ENCODE measurements around the gene GARIN5B.
A peak's percentile ranks its signal among the peaks of the same experiment; 100 is the strongest.
"Not testable (repeated sequence)": the region's sequence is repeated elsewhere in the genome, so short reads cannot be mapped to it uniquely, and the experiment has no call there.

Gene GARIN5B

GRCh38 chr19:55340784-55341147, 22.3 kb downstream of the GARIN5B start:
- H3K4me3 ChIP-seq (ENCODE audit: low read depth, low read length), result peak overlapping the region; percentile 74
- DNase-seq (ENCODE audit: low read depth), result no peak
- TF ChIP-seq CTCF (conservative IDR thresholded peaks at IDR 0.05; ENCODE audit: low read depth, low read length), result peak; percentile 46

- TF ChIP-seq CTCF (conservative IDR thresholded peaks at IDR 0.05; ENCODE audit: low read depth, low read length), result no peak
- no peak for DNase-seq (ENCODE audit: low read depth)
- H3K4me3 ChIP-seq (ENCODE audit: low read depth, low read length), result peak overlapping the region; percentile 74
Observed at GRCh38 chr19:55339889-55340783, 22.9 kb downstream of the GARIN5B start.

- TF ChIP-seq CTCF (conservative IDR thresholded peaks at IDR 0.05; ENCODE audit: low read depth, low read length), result peak; percentile 50
- DNase-seq (ENCODE audit: low read depth), result peak; percentile 100
Observed at GRCh38 chr19:55339105-55339888, 23.8 kb downstream of the GARIN5B start, which contains the start of gene KMT5C. Gene KMT5C (plus strand): TSS chr19:55339876. CDS start chr19:55341937, 2,061 bp downstream.

GRCh38 chr19:55336101-55336500, 27.0 kb downstream of the GARIN5B start:
- TF ChIP-seq CTCF (conservative IDR thresholded peaks at IDR 0.05; ENCODE audit: low read depth, low read length), result no peak
- DNase-seq (ENCODE audit: low read depth), result no peak
- no peak overlapping the region for H3K4me3 ChIP-seq (ENCODE audit: low read depth, low read length)

More at GRCh38 chr19:55339105-55339888, 23.8 kb downstream of the GARIN5B start, which contains the start of gene KMT5C:
- H3K4me3 ChIP-seq (ENCODE audit: low read depth, low read length), result peak within 1 kb of the TSS; percentile 74

GRCh38 chr19:55333870-55334269, 29.2 kb downstream of the GARIN5B start:
- H3K4me3 ChIP-seq (ENCODE audit: low read depth, low read length), result no peak overlapping the region
- no peak for DNase-seq (ENCODE audit: low read depth)
- no peak for TF ChIP-seq CTCF (conservative IDR thresholded peaks at IDR 0.05; ENCODE audit: low read depth, low read length)

- DNase-seq (ENCODE audit: low read depth), result not testable (repeated sequence)
Observed at GRCh38 chr19:55329791-55330190, 33.3 kb downstream of the GARIN5B start.

GRCh38 chr19:55328774-55329318, 34.2 kb downstream of the GARIN5B start:
- H3K4me3 ChIP-seq (ENCODE audit: low read depth, low read length); DNase-seq (ENCODE audit: low read depth): not testable (repeated sequence)

More at GRCh38 chr19:55329791-55330190, 33.3 kb downstream of the GARIN5B start:
- not testable (repeated sequence) for H3K4me3 ChIP-seq (ENCODE audit: low read depth, low read length)
